GM12892 (cell line): ENCODE data around the gene NFIB.

Experiments used
- POLR2A ChIP-seq: IDR thresholded peaks from 2 replicates; pipeline ENCODE4 v1.6.1; 2011; ENCODE audit warnings: low read depth, low read length, control low read depth
- POLR2AphosphoS5 ChIP-seq: IDR thresholded peaks from 2 replicates; pipeline ENCODE4 v1.6.1; 2011; ENCODE audit warnings: low read depth, low read length, control low read depth

DNA sequence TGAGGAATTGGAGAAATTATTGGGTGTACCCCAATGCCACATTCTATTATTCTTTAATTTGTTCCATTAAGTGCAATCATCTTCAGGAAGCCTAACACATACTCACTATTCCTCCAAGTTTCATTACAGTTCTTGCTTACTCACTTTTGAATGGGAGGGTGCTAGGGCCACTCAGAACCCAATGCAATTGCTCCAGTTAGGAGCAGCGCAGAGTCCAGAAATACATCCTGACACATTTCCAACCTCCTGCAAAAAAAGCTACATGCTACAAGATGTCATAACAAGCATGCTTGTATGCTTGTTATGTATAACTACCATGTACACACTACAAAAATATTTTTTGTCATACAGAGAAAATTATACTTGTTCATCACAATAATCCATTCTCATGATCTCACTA lies 27.8 kb downstream of the NFIB start:
- no peak for TF ChIP-seq POLR2A
- no peak for TF ChIP-seq POLR2AphosphoS5
